ENCODE measurements around the gene MNAT1.
"Not testable (repeated sequence)": the region's sequence is repeated elsewhere in the genome, so short reads cannot be mapped to it uniquely, and the experiment has no call there.

Gene MNAT1

DNA sequence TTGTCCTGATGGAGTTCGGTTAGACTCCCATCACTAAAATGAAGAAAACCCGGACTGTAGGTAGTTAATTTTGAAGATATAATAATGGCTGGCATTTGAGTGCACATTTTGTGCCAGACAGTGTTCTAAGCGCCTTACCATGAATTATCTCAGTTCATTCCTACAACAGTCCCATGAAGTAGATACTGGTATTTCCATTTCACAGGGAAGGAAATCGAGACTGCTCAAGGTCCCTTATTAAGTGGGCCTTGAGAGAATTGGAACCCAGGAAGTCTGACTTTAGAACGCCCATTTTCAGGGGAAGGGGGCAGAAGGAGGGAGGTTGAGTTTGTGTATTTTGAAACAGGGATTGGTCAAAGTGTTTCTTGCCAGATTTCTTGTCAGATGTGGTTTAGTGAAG, 855 bp downstream of the MNAT1 start:
- H3K27ac ChIP-seq: peak overlapping the region; percentile 57
- DNase-seq (ENCODE audit: low read depth, low spot score): no peak

- no peak for DNase-seq (ENCODE audit: low read depth, low spot score)
These were observed 1.9 kb downstream of the MNAT1 start for GRCh38 chr14:60736494-60736893.

GRCh38 chr14:60738843-60739508, 4.4 kb downstream of the MNAT1 start:
- no peak for DNase-seq (ENCODE audit: low read depth, low spot score)
- no peak overlapping the region for H3K27ac ChIP-seq

More at GRCh38 chr14:60736494-60736893, 1.9 kb downstream of the MNAT1 start:
- peak overlapping the region; percentile 57 for H3K27ac ChIP-seq

DNA sequence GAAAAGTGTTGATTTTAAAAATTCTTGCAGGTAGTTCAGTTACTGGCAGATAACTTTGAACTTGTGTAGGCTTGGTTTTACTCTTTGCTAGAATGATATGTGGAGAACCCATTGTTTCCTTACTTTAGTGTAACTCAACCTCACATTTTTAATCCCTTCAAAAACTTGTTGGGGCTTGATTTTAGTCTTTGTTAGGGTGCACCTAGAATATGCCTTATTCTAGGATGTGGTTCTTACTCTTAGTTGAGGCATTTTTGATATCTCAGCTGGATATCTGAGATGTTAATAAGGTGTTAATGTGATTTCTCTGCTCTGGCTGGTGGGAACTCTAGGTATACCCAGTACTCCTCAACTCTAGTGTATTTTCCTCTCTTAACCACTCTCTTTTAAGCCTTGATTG, 10.0 kb downstream of the MNAT1 start:
- peak overlapping the region; percentile 37 for H3K27ac ChIP-seq
- DNase-seq (ENCODE audit: low read depth, low spot score): no peak

DNA sequence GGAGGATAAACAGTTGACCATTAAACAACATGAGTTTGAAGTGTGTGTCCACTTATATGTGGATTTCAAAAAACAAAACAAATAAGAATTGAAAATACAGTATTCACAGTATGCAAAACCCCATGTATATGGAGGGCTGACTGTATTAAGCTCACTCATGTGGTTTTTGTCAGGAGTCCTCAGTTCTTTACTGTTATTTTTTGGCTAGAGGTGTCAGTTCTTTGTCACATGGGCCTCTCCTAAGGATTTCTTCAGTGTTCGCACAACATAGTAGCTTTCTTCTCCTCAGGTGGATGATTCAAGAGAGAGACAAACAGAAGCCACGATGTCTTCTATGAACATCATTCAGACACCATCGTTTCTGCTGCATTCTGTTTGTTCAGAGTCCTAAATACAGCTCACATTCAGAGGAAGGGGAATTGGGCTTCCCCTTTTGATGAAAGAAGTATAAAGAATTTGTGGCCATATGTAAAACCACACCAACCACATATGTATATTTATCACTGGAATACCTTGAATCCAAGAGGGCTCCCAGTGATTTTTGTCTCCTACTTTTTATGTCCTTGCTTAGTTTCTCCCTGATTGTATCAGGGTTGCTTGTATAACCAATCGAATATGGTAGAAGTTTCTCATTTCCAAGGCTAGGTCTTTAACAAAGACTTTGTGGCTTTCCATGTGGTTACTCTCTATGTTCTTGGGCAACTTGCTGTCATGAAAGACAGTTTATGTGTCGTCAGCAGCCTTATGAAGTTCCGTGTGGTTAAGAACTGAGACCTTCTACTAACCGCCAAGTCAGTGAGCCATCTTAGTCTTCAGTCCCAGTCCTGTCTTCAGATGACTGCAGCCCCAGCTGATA, 18.9 kb downstream of the MNAT1 start:
- H3K27ac ChIP-seq: no peak overlapping the region

GRCh38 chr14:60756847-60757246, 22.3 kb downstream of the MNAT1 start:
- H3K27ac ChIP-seq: peak overlapping the region; percentile 87
- DNase-seq (ENCODE audit: low read depth, low spot score): no peak

More for the DNA sequence above, 18.9 kb downstream of the MNAT1 start:
- no peak for DNase-seq (ENCODE audit: low read depth, low spot score)

DNA sequence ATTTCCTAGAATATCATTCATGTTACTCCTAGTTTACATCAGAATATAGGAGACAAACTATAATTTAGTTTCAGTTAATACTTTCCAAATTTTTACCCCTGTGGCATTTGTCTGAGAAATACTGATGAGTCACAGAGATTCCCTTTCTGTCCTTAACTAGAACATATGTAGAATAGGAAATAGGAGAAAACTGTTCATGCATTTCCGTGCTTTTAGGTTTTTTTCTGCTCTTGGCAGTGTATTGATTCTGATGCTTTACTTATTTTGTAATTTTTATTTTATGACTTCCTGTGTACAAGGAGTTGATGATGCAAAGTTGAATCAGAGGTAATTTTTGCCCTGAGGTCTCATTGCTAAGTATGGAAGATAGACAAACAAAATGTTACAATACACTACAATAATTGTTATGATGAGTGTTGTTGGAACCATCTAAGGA, 23.0 kb downstream of the MNAT1 start:
- peak overlapping the region; percentile 87 for H3K27ac ChIP-seq
- peak; percentile 52 for DNase-seq (ENCODE audit: low read depth, low spot score)

DNA sequence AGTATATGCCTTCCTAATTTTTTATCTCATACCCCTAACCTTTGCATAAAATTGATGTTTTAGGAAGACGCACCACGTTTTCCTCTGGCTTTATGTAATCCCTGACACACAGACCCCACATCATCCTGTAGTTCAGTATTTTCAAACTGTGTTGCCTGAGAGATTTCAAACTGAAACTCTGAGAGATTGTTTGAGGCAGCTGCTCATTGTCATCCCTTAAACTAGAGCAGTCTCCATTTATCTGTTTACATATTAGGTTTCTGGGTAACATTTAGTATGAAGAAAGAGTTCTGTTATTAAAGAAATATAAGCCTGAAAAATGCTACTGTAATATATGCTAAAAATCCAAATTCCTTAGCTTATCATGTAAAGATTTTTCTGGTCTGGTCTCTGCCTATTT, 24.3 kb downstream of the MNAT1 start:
- H3K27ac ChIP-seq: no peak overlapping the region
- DNase-seq (ENCODE audit: low read depth, low spot score): no peak

DNA sequence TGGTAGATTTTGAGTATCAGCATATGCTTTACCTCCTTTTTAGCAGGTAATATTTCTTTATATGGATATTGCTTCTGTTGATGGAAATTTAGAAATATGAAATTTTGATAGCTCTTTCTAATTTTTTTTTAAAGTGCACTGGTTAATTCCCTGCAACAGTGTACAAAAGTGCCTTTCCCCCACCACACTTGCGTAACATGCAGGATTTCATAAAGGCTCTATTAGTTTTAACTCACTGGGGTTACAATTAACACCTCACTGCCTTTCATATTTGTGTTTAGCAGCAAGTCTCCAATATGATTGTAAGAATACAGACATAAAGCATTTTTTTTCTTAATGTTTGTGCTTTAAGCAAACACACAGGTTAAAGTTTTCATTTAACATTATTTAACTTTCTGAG, 25.6 kb downstream of the MNAT1 start:
- peak overlapping the region; percentile 58 for H3K27ac ChIP-seq
- DNase-seq (ENCODE audit: low read depth, low spot score): no peak

DNA sequence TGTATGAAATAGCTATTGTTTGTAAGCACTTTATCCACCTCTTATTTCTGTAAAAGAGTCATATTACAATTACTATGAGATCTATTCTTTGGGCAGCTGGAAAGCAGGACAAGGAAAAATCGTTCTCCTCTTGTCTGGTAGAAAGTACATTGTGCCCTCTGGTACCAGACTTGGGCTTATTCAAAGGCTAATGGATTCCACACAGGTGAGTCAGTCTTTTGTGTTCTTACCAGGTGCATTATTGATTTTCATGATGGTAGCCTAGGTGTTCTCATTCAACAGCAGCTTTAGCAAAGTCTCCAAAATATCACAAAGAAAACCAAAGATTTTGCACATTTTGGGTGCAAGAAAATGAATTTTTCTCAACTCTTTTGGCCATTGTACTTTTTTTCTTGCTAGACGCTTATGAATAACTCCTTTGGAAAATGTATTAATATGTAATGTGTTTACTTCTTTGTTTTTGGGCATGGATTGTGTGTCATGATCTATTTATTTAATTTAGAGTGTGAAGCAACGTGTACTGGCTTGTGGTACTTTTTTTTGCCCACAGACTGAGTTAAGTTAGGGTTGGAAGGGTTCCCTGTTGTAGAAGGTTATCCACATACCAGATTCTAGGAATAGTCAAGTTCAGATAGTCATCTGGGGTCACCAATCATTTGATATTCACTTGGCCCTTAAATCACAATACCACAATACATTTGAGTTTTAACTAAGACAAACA, 26.2 kb downstream of the MNAT1 start:
- peak overlapping the region; percentile 58 for H3K27ac ChIP-seq

DNA sequence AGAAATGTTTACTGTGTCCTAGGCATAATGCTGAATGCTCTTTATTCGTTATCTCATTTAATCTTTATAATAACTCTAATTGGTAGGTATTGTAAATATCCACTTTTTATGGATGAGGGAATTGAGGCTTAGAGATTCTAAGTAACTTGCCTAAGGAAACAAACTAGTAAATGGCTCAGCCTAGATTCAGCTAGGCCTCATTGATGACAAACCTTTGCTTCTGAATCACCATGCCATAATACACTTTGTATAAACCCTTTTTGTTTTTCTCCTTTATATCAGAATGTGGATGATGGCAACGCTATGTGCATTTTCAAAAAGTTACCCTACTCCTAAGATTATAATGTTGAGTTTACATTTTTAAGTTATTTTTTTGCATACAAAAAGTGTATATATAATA, 34.0 kb downstream of the MNAT1 start:
- peak overlapping the region; percentile 2 for H3K27ac ChIP-seq
- DNase-seq (ENCODE audit: low read depth, low spot score): no peak

More for the DNA sequence above, 26.2 kb downstream of the MNAT1 start:
- DNase-seq (ENCODE audit: low read depth, low spot score): no peak

DNA sequence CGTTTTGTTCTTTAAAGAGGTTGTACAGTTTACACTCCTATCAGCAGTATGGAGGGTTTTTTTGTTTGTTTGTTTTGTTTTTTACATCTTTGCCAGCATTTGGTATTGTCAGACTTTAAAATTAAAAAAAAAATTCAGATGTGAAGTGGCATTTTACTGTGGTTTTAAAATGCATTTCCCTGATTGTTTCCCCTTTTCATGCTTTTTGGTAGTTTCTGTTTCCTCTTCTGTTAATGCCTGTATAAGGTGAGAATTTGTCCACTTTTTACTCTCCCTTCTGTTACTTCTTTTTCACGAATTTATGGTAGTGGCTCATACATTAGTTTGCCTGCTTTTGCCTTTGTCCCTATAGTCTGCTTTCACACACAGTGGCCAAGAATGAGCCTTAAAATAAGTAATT, 36.6 kb downstream of the MNAT1 start:
- H3K27ac ChIP-seq: no peak overlapping the region
- no peak for DNase-seq (ENCODE audit: low read depth, low spot score)

- no peak overlapping the region for H3K27ac ChIP-seq
- no peak for DNase-seq (ENCODE audit: low read depth, low spot score)
These were observed 39.0 kb downstream of the MNAT1 start for GRCh38 chr14:60773558-60773957.

DNA sequence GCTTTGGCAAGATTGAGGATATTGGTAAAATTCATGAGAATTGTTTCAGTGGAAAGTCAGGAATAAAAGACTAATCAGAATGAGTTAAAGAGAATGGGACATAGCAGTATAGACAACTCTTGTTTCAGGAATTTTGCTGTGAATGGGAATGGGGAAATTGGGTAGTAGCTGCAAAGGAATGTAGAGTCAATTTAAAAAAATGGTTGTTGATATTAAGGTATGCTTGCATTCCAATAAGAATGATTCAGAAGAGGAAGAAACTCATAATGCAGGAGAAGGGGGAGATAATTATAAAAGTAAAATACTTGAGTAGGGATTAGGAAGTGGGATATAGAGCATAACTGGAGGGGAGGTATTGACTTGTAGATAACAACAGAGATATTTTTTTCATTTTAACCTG, 40.7 kb downstream of the MNAT1 start:
- H3K27ac ChIP-seq: peak overlapping the region; percentile 57
- no peak for DNase-seq (ENCODE audit: low read depth, low spot score)

GRCh38 chr14:60777856-60778578, 43.5 kb downstream of the MNAT1 start:
- peak; percentile 37 for DNase-seq (ENCODE audit: low read depth, low spot score)
- H3K27ac ChIP-seq: peak overlapping the region; percentile 43

GRCh38 chr14:60779745-60780514, 45.4 kb downstream of the MNAT1 start:
- not testable (repeated sequence) for H3K27ac ChIP-seq

DNA sequence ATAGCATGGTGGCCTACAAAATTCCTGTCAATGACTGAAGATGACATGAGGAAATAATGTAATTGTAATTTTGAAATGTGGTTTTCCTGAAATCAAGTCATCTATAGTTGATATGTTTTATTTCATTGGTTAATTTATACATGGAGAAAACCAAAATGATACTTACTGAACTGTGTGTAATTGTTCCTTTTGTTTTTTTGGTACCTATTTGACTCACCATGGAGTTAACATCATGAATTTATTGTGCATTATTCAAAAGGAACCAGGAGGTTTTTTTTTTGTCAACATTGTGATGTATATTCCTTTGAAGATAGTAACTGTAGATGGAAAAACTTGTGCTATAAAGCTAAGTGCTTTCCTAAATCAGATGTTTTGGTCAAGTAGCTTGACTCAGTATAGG, 46.0 kb downstream of the MNAT1 start:
- H3K27ac ChIP-seq; DNase-seq (ENCODE audit: low read depth, low spot score): not testable (repeated sequence)

More at GRCh38 chr14:60779745-60780514, 45.4 kb downstream of the MNAT1 start:
- not testable (repeated sequence) for DNase-seq (ENCODE audit: low read depth, low spot score)

DNA sequence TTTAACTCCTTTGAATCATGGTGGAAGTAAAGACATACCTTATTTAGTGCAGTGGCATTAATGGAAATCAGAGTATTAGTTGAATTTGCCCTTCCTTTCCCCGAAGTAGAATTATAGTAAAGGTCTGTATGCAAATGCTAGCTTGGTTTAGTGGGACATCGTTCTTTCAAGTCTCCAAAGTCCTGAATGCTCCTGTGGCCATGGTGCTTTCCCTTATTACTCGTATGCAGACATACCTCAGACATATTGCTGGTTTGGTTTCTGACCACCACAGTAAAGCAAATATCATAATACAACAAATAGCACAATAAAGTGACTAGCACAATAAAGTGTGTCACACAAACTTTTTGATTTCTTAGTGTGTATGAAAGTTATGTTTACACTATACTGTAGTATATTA, 52.3 kb downstream of the MNAT1 start:
- no peak for DNase-seq (ENCODE audit: low read depth, low spot score)
- H3K27ac ChIP-seq: no peak overlapping the region

DNA sequence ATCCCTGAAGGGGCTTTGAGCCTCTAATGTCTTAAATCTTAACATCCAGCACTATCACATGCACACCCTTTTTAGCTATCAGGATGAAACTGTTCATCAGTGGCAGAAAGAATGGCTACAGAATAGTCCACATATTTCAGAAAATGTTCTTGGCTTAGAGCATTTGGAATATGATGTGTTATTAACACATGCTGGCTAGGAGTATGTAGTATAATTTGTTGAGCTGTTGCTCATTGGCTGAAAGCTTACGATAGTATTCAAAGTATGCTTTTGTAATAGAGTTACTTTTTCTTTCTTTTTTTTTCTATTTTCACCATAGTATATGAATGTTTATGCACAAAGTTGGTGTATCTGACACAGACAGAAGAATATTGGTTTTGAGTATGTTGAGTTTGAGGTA, 55.1 kb downstream of the MNAT1 start:
- H3K27ac ChIP-seq: no peak overlapping the region
- DNase-seq (ENCODE audit: low read depth, low spot score): no peak

All from epithelial cell of prostate (primary cell).